K562 (cell line): ENCODE data around the gene MAP4K4. TPM values are rescaled to one million over a fixed set of nuclear protein-coding genes. Genes with fewer than 3 reads are reported as not detected.

Experiments
- ATAC-seq: fragments of 200-7000 bp; cut with Tn5 transposase; 3 replicates; pipeline ENCODE4 v1.9.1; 2020; ENCODE audit warnings: moderate library complexity
- BruUV-seq: library from RNA; stranded (reverse); fragments of 400-500 nt; replicated peaks from 2 replicates; lab custom pipeline; 2021; lab: Mats Ljungman, UMichigan
- CTCF ChIA-PET: fragments of 300-600 bp; formaldehyde crosslinking; extraction: SDS; loops from one replicate; lab custom pipeline; 2021; ENCODE audit warnings: low intra/inter-chr PET ratio; lab: Yijun Ruan, JAX
- POLR2A ChIA-PET: fragments of 300-600, 350-650 bp; sonication (Branson Sonifier 250); formaldehyde crosslinking; extraction: SDS; loops from one replicate; lab custom pipeline; 2021; ENCODE audit warnings: antibody characterized with exemption, inconsistent platforms; lab: Yijun Ruan, JAX
- DNase-seq, 4 experiments: peaks; one replicate each; pipeline versions ENCODE4 v3.0.0 to v3.0.0-alpha.2; 2011 to 2018; ENCODE audit warnings: low spot score in 3 of 4, mixed read lengths in 3 of 4; ENCODE audit errors: extremely low read depth in 1 of 4
- FAIRE-seq: peaks from 2 replicates; lab custom pipeline; 2011; peaks lifted over from hg19 to GRCh38; lab: Jason Lieb, UNC
- H2AFZ ChIP-seq: 2 replicates; pipeline ENCODE4 v1.6.0; 2011; ENCODE audit warnings: low read depth, low read length, control low read depth, inconsistent platforms
- H3K27ac ChIP-seq: fragments of 200-600 bp; 3 replicates; pipeline ENCODE4 v1.8.0; 2011; ENCODE audit warnings: low read depth, mild to moderate bottlenecking, control low read depth, inconsistent platforms, low read length, moderate library complexity, mixed read lengths; ENCODE audit errors: extremely low read depth
- H3K27me3 ChIP-seq, 2 experiments: fragments of 300-600 bp in 1 of 2; 2 replicates in 1 of 2; 3 replicates in 1 of 2; pipeline versions ENCODE4 v1.6.0 to v1.8.0; 2011; ENCODE audit warnings: inconsistent platforms in 2 of 2, low read length in 2 of 2, mild to moderate bottlenecking in 1 of 2, mixed read lengths in 1 of 2, moderate library complexity in 1 of 2; ENCODE audit not compliant: control insufficient read depth in 2 of 2, insufficient read depth in 2 of 2
- H3K36me3 ChIP-seq: fragments of 300-600 bp; 3 replicates; pipeline ENCODE4 v1.8.0; 2011; ENCODE audit warnings: mild to moderate bottlenecking, low read length, inconsistent platforms; ENCODE audit not compliant: control insufficient read depth, insufficient read depth
- H3K4me1 ChIP-seq, 2 experiments: fragments of 200-600 bp in 1 of 2; replicated peaks in 1 of 2; 2 replicates in 1 of 2; 3 replicates in 1 of 2; pipeline versions ENCODE4 v1.5.1 to v1.8.0; 2011; ENCODE audit warnings: inconsistent platforms in 2 of 2, low read length in 2 of 2, mild to moderate bottlenecking in 1 of 2, mixed read lengths in 1 of 2, moderate library complexity in 1 of 2; ENCODE audit not compliant: control insufficient read depth in 2 of 2, insufficient read depth in 2 of 2
- H3K4me2 ChIP-seq: 2 replicates; pipeline ENCODE4 v1.6.1; 2011; ENCODE audit warnings: low read length, control low read depth, inconsistent platforms, mixed read lengths; ENCODE audit not compliant: insufficient read depth
- H3K4me3 ChIP-seq: fragments of 200-600 bp; sonication (generic), shearing (Covaris generic); 2 replicates; pipeline ENCODE4 v1.5.1; 2016; ENCODE audit warnings: control low read depth, inconsistent platforms
- H3K79me2 ChIP-seq: fragments of 200-600 bp; 3 replicates; pipeline ENCODE4 v1.8.0; 2011; ENCODE audit warnings: low read length, inconsistent platforms; ENCODE audit not compliant: control insufficient read depth, insufficient read depth
- H3K9ac ChIP-seq, 2 experiments: 2 replicates each; pipeline versions ENCODE4 v1.6.0 to v1.6.1; 2011; ENCODE audit warnings: low read depth in 2 of 2, low read length in 2 of 2, control low read depth in 1 of 2, inconsistent platforms in 1 of 2, mild to moderate bottlenecking in 1 of 2, mixed read lengths in 1 of 2; ENCODE audit not compliant: insufficient read depth in 1 of 2
- H3K9me1 ChIP-seq: one replicate; pipeline ENCODE4 v1.6.0; 2011; ENCODE audit warnings: inconsistent platforms, mild to moderate bottlenecking, low read length, moderate library complexity; ENCODE audit not compliant: control insufficient read depth, insufficient read depth
- H3K9me3 ChIP-seq: replicated peaks from 2 replicates; pipeline ENCODE4 v1.5.1; 2011; ENCODE audit warnings: low read depth, low read length, inconsistent platforms; ENCODE audit not compliant: control insufficient read depth, insufficient read depth
- H4K20me1 ChIP-seq: replicated peaks from 2 replicates; pipeline ENCODE4 v1.6.1; 2011; ENCODE audit warnings: low read length, inconsistent platforms, mixed read lengths; ENCODE audit not compliant: control insufficient read depth, insufficient read depth
- BMI1 ChIP-seq: fragments of 150-350 bp; IDR thresholded peaks from 2 replicates; pipeline ENCODE4 v1.6.1; 2014; ENCODE audit warnings: low read length
- CREM ChIP-seq: IDR thresholded peaks from 2 replicates; pipeline ENCODE4 v1.6.1; 2014; ENCODE audit warnings: antibody characterized with exemption, low read depth
- CTBP1 ChIP-seq: fragments of 450-650 bp; IDR thresholded peaks from 2 replicates; pipeline ENCODE4 v1.6.1; 2016; ENCODE audit warnings: borderline replicate concordance
- ELF1 ChIP-seq: fragments of 200-800 bp; sonication (Bioruptor generic); IDR thresholded peaks from 2 replicates; pipeline ENCODE4 v1.6.1; 2016; ENCODE audit warnings: missing genetic modification characterization, missing compliant biosample characterization
- FOXK2 ChIP-seq, 2 experiments: fragments of 450-650 bp; IDR thresholded peaks in 1 of 2; conservative IDR thresholded peaks in 1 of 2; 2 replicates each; pipeline ENCODE4 v1.6.1; 2016; ENCODE audit warnings: low read depth in 2 of 2, mild to moderate bottlenecking in 1 of 2
- HMG20B ChIP-seq: fragments of 250-450 bp; sonication (Bioruptor Pico); IDR thresholded peaks from 2 replicates; pipeline ENCODE4 v1.5.0; 2021; ENCODE audit warnings: mild to moderate bottlenecking
- NELFE ChIP-seq: IDR thresholded peaks from 2 replicates; pipeline ENCODE4 v1.6.1; 2011; ENCODE audit warnings: mild to moderate bottlenecking; ENCODE audit not compliant: insufficient read depth, insufficient read length
- NFATC3 ChIP-seq: fragments of 450-650 bp; IDR thresholded peaks from 2 replicates; pipeline ENCODE4 v1.6.1; 2017; ENCODE audit warnings: mild to moderate bottlenecking
- PHF8 ChIP-seq: fragments of 200-600 bp; sonication (generic); IDR thresholded peaks from 2 replicates; pipeline ENCODE4 v1.6.1; 2012; ENCODE audit warnings: mixed run types, mild to moderate bottlenecking, inconsistent platforms, low read length, moderate library complexity, borderline replicate concordance
- TAF1 ChIP-seq: IDR thresholded peaks from 2 replicates; pipeline ENCODE4 v1.6.1; 2011; ENCODE audit warnings: mild to moderate bottlenecking, low read length, moderate library complexity; ENCODE audit not compliant: insufficient read depth, control insufficient read depth, severe bottlenecking; ENCODE audit errors: extremely low read depth
- ZNF12 ChIP-seq: sonication (generic); formaldehyde crosslinking; IDR thresholded peaks from 2 replicates; pipeline ENCODE4 v1.4.0; 2020; ENCODE audit warnings: mild to moderate bottlenecking, missing genetic modification reagents
- ZNF146 ChIP-seq: IDR thresholded peaks from one replicate; pipeline ENCODE4 v1.6.1; 2018; ENCODE audit warnings: missing compliant biosample characterization; ENCODE audit not compliant: unreplicated experiment
- ZNF644 ChIP-seq: fragments of 200-800 bp; sonication (Bioruptor generic); IDR thresholded peaks from 2 replicates; pipeline ENCODE4 v1.6.1; 2016; ENCODE audit warnings: low read depth, missing genetic modification characterization, missing compliant biosample characterization
- ZNF75A ChIP-seq: fragments of 450-650 bp; formaldehyde crosslinking; IDR thresholded peaks from 2 replicates; pipeline ENCODE4 v1.4.0; 2020; ENCODE audit warnings: mild to moderate bottlenecking
- WGBS: fragments of 100-300 bp; shearing (Covaris generic); methylation state at CpG from one replicate; pipeline ENCODE4 v1.1.6; 2016; ENCODE audit warnings: low coverage, mixed read lengths; ENCODE audit not compliant: insufficient coverage; ENCODE audit errors: missing lambda C conversion rate; 5-methylcytosine and 5-hydroxymethylcytosine counted together
- in situ Hi-C: fragments of 300-500 bp; cut with MboI; formaldehyde crosslinking; loops from 4 replicates; pipeline ENCODE4 v1.15.0; 2018; ENCODE audit warnings: inconsistent platforms, mixed read lengths
- intact Hi-C: fragments of 100-400 bp; cut with micrococcal nuclease; formaldehyde crosslinking; loops from 2 replicates; pipeline ENCODE4 v1.14.2; 2022
- polyA plus RNA-seq, 8 experiments: library from polyadenylated mRNA; depleted of rRNA in 4 of 8; stranded (reverse) in 5 of 8; unstranded in 3 of 8; fragments of >200 nt; fragmentation: Nextera tagmentation in 2 of 8; fragmentation: Illumina TruSeq in 1 of 8; extraction: Ambion mirVana in 2 of 8; extraction: Trizol in 1 of 8; gene quantifications; 2 replicates each; pipeline versions ENCODE4 v1.2.1 to v1.2.3, GENCODE V29; 2011 to 2014; ENCODE audit warnings: inconsistent platforms in 1 of 8, missing spikeins in 1 of 8
- total RNA-seq, 7 experiments: library from RNA; depleted of rRNA in 6 of 7; stranded (reverse); fragments of >200 nt in 6 of 7; fragmentation: Illumina TruSeq in 2 of 7; extraction: Trizol in 2 of 7; gene quantifications; 2 replicates each; pipeline versions ENCODE4 v1.2.1 to v1.2.3, GENCODE V29; 2011 to 2021; ENCODE audit warnings: low replicate concordance in 1 of 7
- TF ChIP-seq, protein P1 (sequence below): sonication (generic); formaldehyde crosslinking; IDR thresholded peaks from 2 replicates; pipeline ENCODE4 v1.5.0; 2020; ENCODE audit warnings: missing genetic modification reagents
- TF ChIP-seq, protein P2 (sequence below): fragments of 250-450 bp; sonication (Bioruptor Pico); IDR thresholded peaks from 2 replicates; pipeline ENCODE4 v1.4.0; 2020; ENCODE audit warnings: mild to moderate bottlenecking, moderate library complexity
- TF ChIP-seq, protein P3 (sequence below): fragments of 250-450 bp; sonication (Bioruptor Pico); IDR thresholded peaks from 2 replicates; pipeline ENCODE4 v1.8.0; 2022; ENCODE audit warnings: inconsistent platforms, mild to moderate bottlenecking, moderate library complexity, borderline replicate concordance

Gene MAP4K4
- total and polyA plus RNA-seq, 9 of the 15 experiments (the other 6 are each of a cell fraction or from before 2014, with no cell fraction given): 7.6 to 76.4 (median 50.6) TPM

DNA sequence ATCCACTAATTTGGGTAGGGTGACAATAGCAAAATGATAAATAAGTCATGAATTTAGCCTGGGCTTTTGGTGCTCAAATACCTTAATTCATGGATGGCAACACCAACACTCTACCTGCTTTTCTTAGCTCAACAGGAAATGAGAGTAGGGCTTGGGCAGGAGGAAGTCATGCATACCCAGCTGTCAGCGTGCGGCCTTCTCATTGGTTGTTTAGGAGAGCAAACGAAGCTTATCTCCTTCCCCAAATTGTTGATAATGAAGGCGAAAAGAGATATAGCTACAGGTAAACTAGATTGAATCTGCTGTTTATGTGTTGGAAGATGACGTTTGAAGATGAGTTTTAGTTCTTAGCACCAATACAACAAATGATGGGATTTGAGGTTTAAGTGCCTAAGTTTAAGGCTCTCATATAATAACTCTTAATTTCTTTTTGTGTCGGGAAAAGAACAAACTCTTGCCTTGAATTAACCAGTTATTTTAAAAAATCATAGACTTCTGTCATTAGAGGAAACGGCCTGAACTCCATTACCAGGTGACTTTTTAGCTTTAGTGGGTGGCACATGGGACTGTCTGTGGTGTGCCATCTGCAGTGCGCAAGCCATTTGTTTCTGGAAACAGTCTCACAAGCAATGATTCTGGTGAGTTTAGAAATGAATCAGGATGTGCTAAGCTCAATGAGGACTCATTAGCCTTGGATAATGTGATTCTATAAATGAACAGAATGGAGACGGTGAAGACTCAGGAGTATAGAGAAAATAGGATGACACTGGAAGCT lies 19.8 kb downstream of the MAP4K4 start:
- intact Hi-C loops: no loop called here
- H3K79me2 ChIP-seq: peaks cover 71% of the 10 kb centered on the region
- no peaks in the 10 kb centered on the region for H3K9me3 ChIP-seq
- TF ChIP-seq NELFE: no peak
- TF ChIP-seq ZNF644 (tag): no peak
- no peak for TF ChIP-seq ELF1
- TF ChIP-seq FOXK2 (conservative IDR thresholded peaks at IDR 0.05 in 1 of 2, IDR thresholded peaks at IDR 0.05 in 1 of 2; ENCODE audit: low read depth in 2 of 2): no peak
- TF ChIP-seq, protein P1, sequence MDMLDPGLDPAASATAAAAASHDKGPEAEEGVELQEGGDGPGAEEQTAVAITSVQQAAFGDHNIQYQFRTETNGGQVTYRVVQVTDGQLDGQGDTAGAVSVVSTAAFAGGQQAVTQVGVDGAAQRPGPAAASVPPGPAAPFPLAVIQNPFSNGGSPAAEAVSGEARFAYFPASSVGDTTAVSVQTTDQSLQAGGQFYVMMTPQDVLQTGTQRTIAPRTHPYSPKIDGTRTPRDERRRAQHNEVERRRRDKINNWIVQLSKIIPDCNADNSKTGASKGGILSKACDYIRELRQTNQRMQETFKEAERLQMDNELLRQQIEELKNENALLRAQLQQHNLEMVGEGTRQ (CRISPR knock-in tag): no peak
- TF ChIP-seq, protein P2, sequence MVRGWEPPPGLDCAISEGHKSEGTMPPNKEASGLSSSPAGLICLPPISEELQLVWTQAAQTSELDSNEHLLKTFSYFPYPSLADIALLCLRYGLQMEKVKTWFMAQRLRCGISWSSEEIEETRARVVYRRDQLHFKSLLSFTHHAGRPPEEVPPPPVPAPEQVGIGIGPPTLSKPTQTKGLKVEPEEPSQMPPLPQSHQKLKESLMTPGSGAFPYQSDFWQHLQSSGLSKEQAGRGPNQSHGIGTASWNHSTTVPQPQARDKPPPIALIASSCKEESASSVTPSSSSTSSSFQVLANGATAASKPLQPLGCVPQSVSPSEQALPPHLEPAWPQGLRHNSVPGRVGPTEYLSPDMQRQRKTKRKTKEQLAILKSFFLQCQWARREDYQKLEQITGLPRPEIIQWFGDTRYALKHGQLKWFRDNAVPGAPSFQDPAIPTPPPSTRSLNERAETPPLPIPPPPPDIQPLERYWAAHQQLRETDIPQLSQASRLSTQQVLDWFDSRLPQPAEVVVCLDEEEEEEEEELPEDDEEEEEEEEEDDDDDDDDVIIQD (CRISPR knock-in tag): no peak
- TF ChIP-seq ZNF75A: no peak
- TF ChIP-seq, protein P3, sequence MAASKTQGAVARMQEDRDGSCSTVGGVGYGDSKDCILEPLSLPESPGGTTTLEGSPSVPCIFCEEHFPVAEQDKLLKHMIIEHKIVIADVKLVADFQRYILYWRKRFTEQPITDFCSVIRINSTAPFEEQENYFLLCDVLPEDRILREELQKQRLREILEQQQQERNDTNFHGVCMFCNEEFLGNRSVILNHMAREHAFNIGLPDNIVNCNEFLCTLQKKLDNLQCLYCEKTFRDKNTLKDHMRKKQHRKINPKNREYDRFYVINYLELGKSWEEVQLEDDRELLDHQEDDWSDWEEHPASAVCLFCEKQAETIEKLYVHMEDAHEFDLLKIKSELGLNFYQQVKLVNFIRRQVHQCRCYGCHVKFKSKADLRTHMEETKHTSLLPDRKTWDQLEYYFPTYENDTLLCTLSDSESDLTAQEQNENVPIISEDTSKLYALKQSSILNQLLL (CRISPR knock-in tag): no peak
- no peak for TF ChIP-seq CREM
- TF ChIP-seq CTBP1: no peak
- TF ChIP-seq TAF1: no peak
- TF ChIP-seq HMG20B (CRISPR knock-in tag): no peak
- TF ChIP-seq ZNF146: no peak
- TF ChIP-seq ZNF12: no peak
- no peak for TF ChIP-seq PHF8
- no peak for TF ChIP-seq BMI1
- no peak for TF ChIP-seq NFATC3
- TF ChIP-seq, all 486 proteins: peak for 0
- no peaks in the 10 kb centered on the region for H3K27me3 ChIP-seq
- WGBS: 70% methylated on average over 9 of the region's 9 CpGs
- DNase-seq (no peak), FAIRE-seq (no peak), ATAC-seq (no peak)
- ChIA-PET POLR2A (interaction anchor here (0.6 to 2.6 kb wide), 5 partner anchors 9 to 20 kb away, joined by 3 to 11 read pairs (median 3); partner anchors contain the start of gene MAP4K4), CTCF (no interaction called here)
- no peaks in the 10 kb centered on the region for H3K36me3 ChIP-seq
- no peaks in the 10 kb centered on the region for H3K9me1 ChIP-seq
- in situ Hi-C loops: no loop called here
- H3K27ac ChIP-seq: no peak overlapping the region
- no peak overlapping the region for H3K9ac ChIP-seq
- peaks cover 3 to 4% of the 10 kb centered on the region in 2 experiments; a peak in 2 of 5 replicates for H3K4me1 ChIP-seq
- H3K4me3 ChIP-seq: no peak overlapping the region
- no TSS peak for BruUV-seq
- H2AFZ ChIP-seq: no peak overlapping the region
- peaks cover 8% of the 10 kb centered on the region; the same call in 1 of the 2 replicates for H4K20me1 ChIP-seq
- no peak overlapping the region for H3K4me2 ChIP-seq
